Neural progenitor cell (in vitro differentiated cells): ENCODE results near the gene IGSF10.

Source experiments
- CTCF ChIP-seq: fragments of 200-600 bp; sonication (generic); IDR thresholded peaks from 2 replicates; pipeline ENCODE4 v1.5.1; 2017; ENCODE audit warnings: antibody characterized with exemption, mild to moderate bottlenecking
- EZH2 ChIP-seq: fragments of 200-600 bp; sonication (generic); IDR thresholded peaks from 2 replicates; pipeline ENCODE4 v1.6.1; 2017; ENCODE audit warnings: antibody characterized with exemption, mild to moderate bottlenecking, moderate library complexity
- EZH2phosphoT487 ChIP-seq: fragments of 200-600 bp; sonication (generic); IDR thresholded peaks from 2 replicates; pipeline ENCODE4 v1.6.1; 2017; ENCODE audit warnings: antibody characterized with exemption

GRCh38 chr3:151501923-151502632 is 41.2 kb upstream of the IGSF10 start:
- TF ChIP-seq CTCF, result no peak
- no peak for TF ChIP-seq EZH2
- TF ChIP-seq EZH2phosphoT487, result no peak
